K562 (cell line): Measurements from ENCODE around the gene FRMD4A. TPM values are rescaled to one million over a fixed set of nuclear protein-coding genes. Genes with fewer than 3 reads are reported as not detected.

Source experiments
- AFF1 ChIP-seq, 2 experiments: fragments of 450-650 bp; IDR thresholded peaks; 2 replicates each; pipeline ENCODE4 v1.6.1; 2018; ENCODE audit warnings: mild to moderate bottlenecking in 2 of 2, low read depth in 1 of 2; ENCODE audit not compliant: partially characterized antibody in 2 of 2
- ARID4B ChIP-seq: sonication (generic); formaldehyde crosslinking; IDR thresholded peaks from 2 replicates; pipeline ENCODE4 v1.8.0; 2022; ENCODE audit warnings: mild to moderate bottlenecking, missing genetic modification reagents
- BRD9 ChIP-seq: fragments of 450-650 bp; IDR thresholded peaks from 2 replicates; pipeline ENCODE4 v1.6.1; 2018; ENCODE audit warnings: low read depth; ENCODE audit not compliant: partially characterized antibody
- DPF2 ChIP-seq: fragments of 450-650 bp; IDR thresholded peaks from 2 replicates; pipeline ENCODE4 v1.6.1; 2016
- EP400 ChIP-seq: fragments of 450-650 bp; IDR thresholded peaks from 2 replicates; pipeline ENCODE4 v1.6.1; 2017; ENCODE audit warnings: antibody characterized with exemption, mild to moderate bottlenecking, moderate library complexity
- HDGF ChIP-seq: fragments of 450-650 bp; IDR thresholded peaks from 2 replicates; pipeline ENCODE4 v1.6.1; 2016
- MAZ ChIP-seq, 2 experiments: fragments of 450-650 bp in 1 of 2; sonication (generic) in 1 of 2; formaldehyde crosslinking; IDR thresholded peaks in 1 of 2; conservative IDR thresholded peaks in 1 of 2; 2 replicates each; pipeline versions ENCODE4 v1.4.0 to v1.5.0; 2020; ENCODE audit warnings: mild to moderate bottlenecking in 1 of 2, missing genetic modification reagents in 1 of 2
- MTA1 ChIP-seq: fragments of 450-650 bp; IDR thresholded peaks from 2 replicates; pipeline ENCODE4 v1.6.1; 2017; ENCODE audit warnings: borderline replicate concordance
- PHF20 ChIP-seq: fragments of 450-650 bp; IDR thresholded peaks from 2 replicates; pipeline ENCODE4 v1.6.1; 2018; ENCODE audit not compliant: partially characterized antibody
- PHF8 ChIP-seq: fragments of 200-600 bp; sonication (generic); IDR thresholded peaks from 2 replicates; pipeline ENCODE4 v1.6.1; 2012; ENCODE audit warnings: mixed run types, mild to moderate bottlenecking, inconsistent platforms, low read length, moderate library complexity, borderline replicate concordance
- PRMT5 ChIP-seq: sonication (generic); formaldehyde crosslinking; IDR thresholded peaks from 2 replicates; pipeline ENCODE4 v1.5.0; 2020; ENCODE audit warnings: missing genetic modification reagents
- PRPF4 ChIP-seq: fragments of 200-400 bp; formaldehyde crosslinking; IDR thresholded peaks from one replicate; pipeline ENCODE4 v1.6.1; 2017; ENCODE audit warnings: low read length, low read depth, mild to moderate bottlenecking; ENCODE audit not compliant: insufficient read depth, poor library complexity, severe bottlenecking
- SAP30 ChIP-seq: fragments of 200-600 bp; sonication (generic); IDR thresholded peaks from 2 replicates; pipeline ENCODE4 v1.6.1; 2012; ENCODE audit warnings: borderline replicate concordance, low read depth, mild to moderate bottlenecking, moderate library complexity, low read length, control low read depth, inconsistent platforms; ENCODE audit not compliant: insufficient read depth, poor library complexity, severe bottlenecking
- TBL1XR1 ChIP-seq, 2 experiments: IDR thresholded peaks; 2 replicates each; pipeline ENCODE4 v1.6.1; 2012; ENCODE audit warnings: improper control_type of control experiment in 2 of 2, low read length in 2 of 2, mild to moderate bottlenecking in 1 of 2
- XRCC3 ChIP-seq: fragments of 450-650 bp; IDR thresholded peaks from 2 replicates; pipeline ENCODE4 v1.6.1; 2017; ENCODE audit warnings: mild to moderate bottlenecking, moderate library complexity
- ZNF263 ChIP-seq: sonication (generic); formaldehyde crosslinking; IDR thresholded peaks from 2 replicates; pipeline ENCODE4 v1.8.0; 2022; ENCODE audit warnings: mild to moderate bottlenecking, missing genetic modification reagents, borderline replicate concordance
- polyA plus RNA-seq, 8 experiments: library from polyadenylated mRNA; depleted of rRNA in 4 of 8; stranded (reverse) in 5 of 8; unstranded in 3 of 8; fragments of >200 nt; fragmentation: Nextera tagmentation in 2 of 8; fragmentation: Illumina TruSeq in 1 of 8; extraction: Ambion mirVana in 2 of 8; extraction: Trizol in 1 of 8; gene quantifications; 2 replicates each; pipeline versions ENCODE4 v1.2.1 to v1.2.3, GENCODE V29; 2011 to 2014; ENCODE audit warnings: inconsistent platforms in 1 of 8, missing spikeins in 1 of 8
- total RNA-seq, 7 experiments: library from RNA; depleted of rRNA in 6 of 7; stranded (reverse); fragments of >200 nt in 6 of 7; fragmentation: Illumina TruSeq in 2 of 7; extraction: Trizol in 2 of 7; gene quantifications; 2 replicates each; pipeline versions ENCODE4 v1.2.1 to v1.2.3, GENCODE V29; 2011 to 2021; ENCODE audit warnings: low replicate concordance in 1 of 7

The FRMD4A gene
- total and polyA plus RNA-seq, 9 of the 15 experiments (the other 6 are each of a cell fraction or from before 2014, with no cell fraction given), result 0.80 to 5.2 (median 3.0) TPM

- TF ChIP-seq ARID4B (0 out of 2 replicates have a peak, but pooled peaks have one; percentile 24), PRPF4 (no peak), ZNF263 (CRISPR knock-in tag) (peak; percentile 30; the same call in 1 of the 2 replicates), MTA1 (no peak), PHF20 (peak; percentile 39), PRMT5 (CRISPR knock-in tag) (0 out of 2 replicates have a peak, but pooled peaks have one; percentile 28), HDGF (0 out of 2 replicates have a peak, but pooled peaks have one; percentile 19), MAZ (CRISPR knock-in tag; conservative IDR thresholded peaks at IDR 0.05 in 1 of 2, IDR thresholded peaks at IDR 0.05 in 1 of 2) (peak in 1 of 2 experiments; percentile 39; a peak in 1 of 4 replicates), AFF1 (IDR thresholded peaks at IDR 0.05; ENCODE audit: low read depth in 1 of 2, partially characterized antibody in 2 of 2) (peak in 1 of 2 experiments; percentile 21), SAP30 (peak; percentile 4), PHF8 (peak; percentile 47; the same call in 1 of the 2 replicates), DPF2 (peak; percentile 81; the same call in 1 of the 2 replicates), XRCC3 (no peak), BRD9 (peak; percentile 61), EP400 (peak; percentile 31; the same call in 1 of the 2 replicates), TBL1XR1 (IDR thresholded peaks at IDR 0.05; ENCODE audit: low read length in 2 of 2) (peak in 1 of 2 experiments; percentile 26; a peak in 1 of 4 replicates)
Observed at GRCh38 chr10:13707156-13707881, 623.4 kb downstream of the FRMD4A start (continued).
